Fibroblast of gingiva (primary cell): Measurements from ENCODE around the gene AVP.
"Not testable (repeated sequence)": the region's sequence is repeated elsewhere in the genome, so short reads cannot be mapped to it uniquely, and the experiment has no call there.

ENCODE experiments used
- DNase-seq: peaks from one replicate; pipeline ENCODE4 v3.0.0-alpha.2; 2011; ENCODE audit warnings: low read depth

The AVP gene

GRCh38 chr20:3084283-3084985 lies at the start of gene AVP:
Gene AVP (minus strand): TSS chr20:3084724. CDS start chr20:3084674, 50 bp downstream.
- DNase-seq: no peak

GRCh38 chr20:3134151-3134550 lies 49.6 kb upstream of the AVP start:
- DNase-seq: no peak

GRCh38 chr20:3133155-3133554 lies 48.6 kb upstream of the AVP start:
- peak; percentile 9 for DNase-seq

DNA sequence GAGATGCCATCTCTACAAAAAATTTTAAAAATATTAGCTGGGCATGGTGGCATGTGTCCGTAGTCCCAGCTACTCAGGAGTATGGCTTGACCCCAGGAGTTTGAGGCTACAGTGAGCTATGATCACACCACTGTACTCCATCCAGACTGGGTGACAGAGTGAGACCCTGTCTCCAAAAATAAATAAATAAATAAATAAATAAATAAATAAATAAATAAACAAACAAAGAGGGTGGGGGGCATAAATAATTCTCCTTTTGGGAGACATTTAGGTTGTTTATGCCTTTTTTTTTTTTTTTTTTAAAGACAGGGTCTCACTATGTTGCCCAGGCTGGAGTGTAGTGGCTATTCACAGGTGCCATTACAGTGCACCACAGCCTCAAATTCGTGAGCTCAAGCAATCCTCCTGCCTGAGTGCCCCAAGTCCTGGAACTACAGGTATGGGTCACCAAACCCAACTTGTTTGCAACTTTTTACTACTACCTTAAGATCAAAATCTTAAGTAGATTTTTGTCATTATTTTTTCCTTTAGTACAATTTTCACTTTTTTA lies 45.6 kb upstream of the AVP start:
- DNase-seq: no peak

DNA sequence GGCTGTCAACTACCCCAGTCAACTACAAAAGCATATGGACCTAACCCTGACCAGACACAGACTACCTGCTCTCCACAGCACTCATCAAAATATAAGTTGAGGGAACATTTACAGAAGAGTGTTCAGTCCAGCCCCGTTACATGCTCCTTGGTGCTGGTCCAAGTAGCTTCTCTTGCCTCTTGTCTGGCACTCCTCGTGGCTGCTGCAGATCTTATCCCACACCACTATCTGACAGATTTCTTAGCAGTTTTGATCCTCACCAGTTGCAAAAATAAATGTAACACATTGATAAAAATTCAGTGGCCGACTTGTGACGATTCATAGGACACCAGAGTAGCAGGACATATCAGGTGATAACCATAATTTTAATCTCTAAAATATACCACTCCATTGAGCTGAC lies 44.6 kb upstream of the AVP start:
- no peak for DNase-seq

- DNase-seq: no peak
Measured at GRCh38 chr20:3128275-3128984, 43.9 kb upstream of the AVP start.

GRCh38 chr20:3126527-3126859 lies 42.0 kb upstream of the AVP start:
- DNase-seq: no peak

DNA sequence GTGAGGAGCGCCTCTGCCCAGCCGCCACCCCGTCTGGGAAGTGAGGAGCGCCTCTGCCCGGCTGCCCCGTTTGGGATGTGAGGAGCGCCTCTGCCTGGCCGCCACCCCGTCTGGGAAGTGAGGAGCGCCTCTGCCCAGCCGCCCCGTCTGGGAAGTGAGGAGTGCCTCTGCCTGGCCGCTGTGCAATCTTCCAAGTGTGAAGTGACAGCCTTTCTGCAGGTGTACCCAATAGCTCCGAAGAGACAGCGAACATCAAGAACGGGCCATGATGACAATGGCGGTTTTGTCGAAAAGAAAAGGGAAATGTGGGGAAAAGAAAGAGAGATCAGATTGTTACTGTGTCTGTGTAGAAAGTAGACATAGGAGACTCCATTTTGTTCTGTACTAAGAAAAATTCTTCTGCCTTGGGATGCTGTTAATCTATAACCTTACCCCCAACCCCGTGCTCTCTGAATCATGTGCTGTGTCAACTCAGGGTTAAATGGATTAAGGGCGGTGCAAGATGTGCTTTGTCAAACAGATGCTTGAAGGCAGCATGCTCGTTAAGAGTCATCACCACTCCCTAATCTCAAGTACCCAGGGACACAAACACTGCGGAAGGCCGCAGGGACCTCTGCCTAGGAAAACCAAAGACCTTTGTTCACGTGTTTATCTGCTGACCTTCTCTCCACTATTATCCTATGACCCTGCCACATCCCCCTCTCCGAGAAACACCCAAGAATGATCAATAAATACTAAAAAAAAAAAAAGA lies 41.4 kb upstream of the AVP start:
- not testable (repeated sequence) for DNase-seq

DNA sequence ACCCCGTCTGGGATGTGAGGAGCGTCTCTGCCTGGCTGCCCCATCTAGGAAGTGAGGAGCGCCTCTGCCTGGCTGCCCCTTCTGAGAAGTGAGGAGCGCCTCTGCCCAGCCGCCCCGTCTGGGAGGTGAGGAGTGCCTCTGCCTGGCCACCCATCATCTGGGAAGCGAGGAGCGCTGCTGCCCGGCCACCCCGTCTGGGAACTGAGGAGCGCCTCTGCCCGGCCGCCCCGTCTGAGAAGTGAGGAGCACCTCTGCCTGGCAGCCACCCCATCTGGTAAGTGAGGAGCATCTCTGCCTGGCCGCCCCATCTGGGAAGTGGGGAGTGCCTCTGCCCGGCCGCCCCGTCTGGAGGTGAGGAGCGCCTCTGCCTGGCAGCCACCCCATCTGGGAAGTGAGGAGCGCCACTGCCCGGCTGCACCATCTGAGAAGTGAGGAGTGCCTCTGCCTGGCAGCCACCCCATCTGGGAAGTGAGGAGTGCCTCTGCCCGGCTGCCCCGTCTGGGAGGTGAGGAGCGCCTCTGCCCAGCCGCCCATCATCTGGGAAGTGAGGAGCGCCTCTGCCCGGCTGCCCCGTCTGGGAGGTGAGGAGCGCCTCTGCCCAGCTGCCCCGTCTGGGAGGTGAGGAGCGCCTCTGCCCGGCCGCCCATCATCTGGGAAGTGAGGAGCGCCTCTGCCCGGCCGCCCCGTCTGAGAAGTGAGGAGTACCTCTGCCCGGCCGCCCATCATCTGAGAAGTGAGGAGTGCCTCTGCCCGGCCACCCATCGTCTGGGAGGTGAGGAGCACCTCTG lies 40.4 kb upstream of the AVP start:
- DNase-seq: not testable (repeated sequence)

GRCh38 chr20:3124163-3124562 lies 39.6 kb upstream of the AVP start:
- DNase-seq: not testable (repeated sequence)

GRCh38 chr20:3123542-3123941 lies 39.0 kb upstream of the AVP start:
- DNase-seq: no peak

- no peak for DNase-seq
Measured at GRCh38 chr20:3121955-3122610, 37.6 kb upstream of the AVP start.

- DNase-seq: no peak
Measured at GRCh38 chr20:3121271-3121911, 36.9 kb upstream of the AVP start.

- DNase-seq: no peak
Measured at GRCh38 chr20:3119044-3119443, 34.5 kb upstream of the AVP start.

DNA sequence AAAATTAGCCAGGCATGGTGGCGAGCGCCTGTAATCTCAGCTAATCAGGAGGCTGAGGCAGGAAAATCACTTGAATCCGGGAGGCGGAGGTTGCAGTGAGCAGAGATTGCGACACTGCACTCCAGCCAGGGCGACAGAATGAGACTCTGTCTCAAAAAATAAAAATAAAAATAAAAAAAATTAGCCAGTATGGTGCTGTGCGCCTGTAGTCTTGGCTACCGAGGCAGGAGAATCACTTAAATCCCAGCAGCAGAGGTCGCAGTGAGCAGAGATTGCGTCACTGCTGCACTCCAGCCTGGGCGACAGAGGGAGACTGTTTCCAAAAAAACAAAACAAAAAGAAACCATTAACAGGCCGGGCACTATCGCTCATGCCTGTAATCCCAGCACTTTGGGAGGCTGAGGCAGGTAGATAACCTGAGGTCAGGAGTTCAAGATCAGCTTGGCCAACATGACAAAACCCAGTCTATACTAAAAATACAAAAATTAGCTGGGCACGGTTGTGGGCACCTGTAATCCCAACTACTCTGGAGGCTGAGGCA lies 33.4 kb upstream of the AVP start:
- peak; percentile 82 for DNase-seq

GRCh38 chr20:3116341-3116740 lies 31.8 kb upstream of the AVP start:
- DNase-seq: no peak

DNA sequence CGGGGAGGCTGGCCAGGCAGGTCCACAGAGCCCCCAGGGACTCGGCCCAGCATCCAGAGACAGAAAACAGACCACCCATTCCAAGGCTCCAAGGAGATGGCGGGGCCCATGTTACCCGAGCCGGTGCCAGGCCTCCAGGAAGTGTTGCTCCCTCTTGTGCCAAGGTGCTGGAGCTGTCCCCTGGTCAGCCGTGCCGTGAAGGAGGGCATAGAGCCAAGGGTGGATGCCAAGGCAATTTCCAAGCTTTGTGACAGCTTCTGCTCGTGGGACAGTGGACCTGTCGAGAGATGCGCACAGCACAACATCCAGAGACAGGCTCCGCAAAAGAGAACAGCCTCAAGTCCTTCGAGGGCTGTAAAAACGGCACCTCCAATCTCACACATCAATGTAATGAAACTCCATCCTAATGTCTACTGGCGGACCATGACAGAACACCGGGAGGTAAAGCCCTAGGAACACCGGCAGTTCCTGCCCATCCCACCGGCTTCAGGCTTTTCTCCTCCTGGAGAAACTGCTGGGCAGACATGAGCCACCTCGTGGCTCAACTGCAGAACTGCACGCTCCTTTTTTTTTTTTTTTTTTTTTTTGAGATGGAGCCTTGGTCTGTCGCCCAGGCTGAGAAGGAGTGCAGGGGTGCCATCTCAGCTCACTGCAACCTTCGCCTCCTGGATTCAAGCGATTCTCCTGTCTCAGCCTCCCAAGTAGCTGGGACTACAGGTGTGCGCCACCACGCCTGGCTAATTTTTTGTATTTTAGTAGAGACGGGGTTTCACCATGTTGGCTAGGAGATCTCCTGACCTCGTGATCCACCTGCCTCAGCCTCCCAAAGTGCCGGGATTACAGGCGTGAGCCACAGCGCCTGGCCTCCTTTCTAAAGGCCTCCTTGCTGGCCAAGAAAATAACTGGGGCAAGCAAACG lies 30.9 kb upstream of the AVP start:
- DNase-seq: peak; percentile 45

DNA sequence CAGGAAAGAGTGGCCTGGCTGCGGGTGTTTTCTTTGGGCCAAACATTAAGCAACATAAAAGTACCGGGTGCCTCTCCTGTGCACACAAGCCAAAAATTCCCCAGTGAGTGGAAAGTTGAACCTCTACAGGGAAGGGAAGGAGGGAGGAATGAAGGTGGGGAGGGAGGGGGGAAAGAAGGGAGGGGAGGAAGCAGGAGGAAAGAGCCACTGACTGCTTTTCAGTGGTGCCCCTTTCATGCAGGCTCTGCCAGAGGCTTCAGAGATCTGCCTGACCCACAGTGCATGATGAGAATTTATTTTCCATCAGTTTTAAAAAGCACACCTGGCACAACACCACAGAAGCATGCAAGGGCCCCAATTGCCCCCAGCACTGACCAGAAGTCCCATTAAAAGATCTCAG lies 27.5 kb upstream of the AVP start:
- DNase-seq: no peak

- DNase-seq: no peak
Measured at GRCh38 chr20:3111507-3111906, 27.0 kb upstream of the AVP start.
